HFF-Myc (cell line): ENCODE data around the gene CHMP4A.
"Not testable (repeated sequence)": the region's sequence is repeated elsewhere in the genome, so short reads cannot be mapped to it uniquely, and the experiment has no call there.

Source experiments
- DNase-seq: peaks from one replicate; pipeline ENCODE4 v3.0.0-alpha.2; 2011; ENCODE audit warnings: low read depth; ENCODE audit errors: extremely low read depth
- H3K4me3 ChIP-seq: replicated peaks from 2 replicates; pipeline ENCODE4 v1.5.1; 2011; ENCODE audit warnings: low read depth, mild to moderate bottlenecking, control low read depth, low read length
- CTCF ChIP-seq: IDR thresholded peaks from 2 replicates; pipeline ENCODE4 v1.5.1; 2012; ENCODE audit warnings: mild to moderate bottlenecking, low read depth, low read length, control low read depth; ENCODE audit errors: missing control alignments

CHMP4A gene

GRCh38 chr14:24232645-24233537 is 19.6 kb upstream of the CHMP4A start, which contains the start of gene GMPR2:
Gene GMPR2 (plus strand): TSS chr14:24232929. CDS start chr14:24233254, 325 bp downstream.
- H3K4me3 ChIP-seq, result peak within 1 kb of the TSS; percentile 92
- DNase-seq, result no peak
- TF ChIP-seq CTCF, result no peak

GRCh38 chr14:24232121-24232644 is 18.9 kb upstream of the CHMP4A start, which contains the start of gene NEDD8:
Gene NEDD8 (minus strand): TSS chr14:24232367. CDS start chr14:24232267, 100 bp downstream.
- TF ChIP-seq CTCF, result no peak

GRCh38 chr14:24231263-24232120 is 18.2 kb upstream of the CHMP4A start:
- DNase-seq, result no peak
- TF ChIP-seq CTCF, result no peak
- H3K4me3 ChIP-seq, result peak overlapping the region; percentile 92

More at GRCh38 chr14:24232121-24232644, 18.9 kb upstream of the CHMP4A start, which contains the start of gene NEDD8:
- peak within 1 kb of the TSS; percentile 92 for H3K4me3 ChIP-seq
- DNase-seq, result peak; percentile 86

GRCh38 chr14:24228902-24229301 is 15.6 kb upstream of the CHMP4A start:
- no peak for DNase-seq
- TF ChIP-seq CTCF, result no peak
- no peak overlapping the region for H3K4me3 ChIP-seq

- H3K4me3 ChIP-seq, result no peak overlapping the region
- TF ChIP-seq CTCF, result no peak
- no peak for DNase-seq
These were observed 13.2 kb upstream of the CHMP4A start for GRCh38 chr14:24226473-24226872.

- no peak for DNase-seq
- H3K4me3 ChIP-seq, result no peak overlapping the region
- no peak for TF ChIP-seq CTCF
These were observed 11.4 kb upstream of the CHMP4A start for GRCh38 chr14:24224618-24225071.

GRCh38 chr14:24222987-24223386 is 9.7 kb upstream of the CHMP4A start:
- DNase-seq, H3K4me3 ChIP-seq: not testable (repeated sequence)
